IPS DF 19.7 (cell line): ENCODE results near the gene PYCR2.

ENCODE experiments used
- DNase-seq: peaks from one replicate; pipeline ENCODE4 v3.0.0-alpha.2; 2013; ENCODE audit warnings: low read depth, low spot score

PYCR2 gene

DNA sequence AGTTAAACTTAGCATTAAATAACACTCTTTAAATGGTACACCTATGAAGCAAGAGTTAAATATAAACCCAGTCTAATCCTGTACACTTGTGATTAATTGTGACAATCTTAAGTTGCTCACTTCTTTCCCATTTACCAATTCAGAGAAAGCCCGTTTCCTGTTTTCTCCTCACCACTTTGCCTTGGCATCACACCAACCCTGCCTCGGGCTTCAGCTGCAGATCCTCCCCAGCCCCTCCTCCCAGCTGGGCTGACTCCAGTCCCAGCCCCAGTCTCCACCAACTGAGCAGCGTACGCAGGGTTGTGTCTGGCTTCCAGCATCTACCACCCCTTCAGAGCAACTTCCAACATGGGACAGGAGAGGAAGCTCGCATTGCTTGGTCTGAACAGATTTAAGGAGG, 4.1 kb downstream of the PYCR2 start:
- DNase-seq, result no peak

DNA sequence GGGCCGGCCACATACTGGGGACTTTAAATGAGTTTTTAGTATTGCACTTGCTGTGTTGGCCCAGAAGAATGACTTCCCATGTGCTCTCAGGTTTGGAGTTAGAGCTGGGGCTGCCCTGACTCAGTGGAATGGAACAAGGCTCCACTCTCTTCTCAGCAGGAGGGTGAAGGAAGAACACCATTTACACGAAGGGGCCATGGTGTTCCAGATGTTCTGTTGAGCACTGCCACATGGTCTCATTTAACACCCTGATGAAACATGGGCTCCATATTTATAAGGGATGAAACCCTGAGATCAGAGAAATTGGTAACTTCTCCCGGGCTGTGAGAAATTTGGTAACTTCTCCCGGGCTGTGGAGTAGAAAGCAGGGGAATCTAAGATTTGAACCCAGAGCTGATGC, 5.8 kb downstream of the PYCR2 start:
- no peak for DNase-seq

DNA sequence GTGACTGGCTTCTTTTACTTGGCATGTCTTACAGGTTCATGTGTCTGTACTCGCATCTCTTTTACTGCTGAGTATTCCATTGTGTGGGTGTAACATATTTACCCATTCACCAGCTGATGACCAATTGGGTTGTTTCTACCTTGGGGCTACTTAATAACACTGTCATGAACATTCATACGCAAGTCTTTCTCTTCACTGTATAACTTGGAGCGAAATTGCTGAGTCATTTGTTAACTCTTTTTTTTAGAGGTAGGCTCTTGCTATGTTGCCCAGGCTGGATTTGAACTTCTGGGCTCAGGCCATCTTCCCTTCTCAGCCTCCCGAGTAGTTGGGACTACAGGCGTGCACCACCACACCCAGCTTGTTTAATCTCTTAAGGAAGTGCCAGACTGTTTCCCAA, 6.5 kb downstream of the PYCR2 start:
- no peak for DNase-seq

DNA sequence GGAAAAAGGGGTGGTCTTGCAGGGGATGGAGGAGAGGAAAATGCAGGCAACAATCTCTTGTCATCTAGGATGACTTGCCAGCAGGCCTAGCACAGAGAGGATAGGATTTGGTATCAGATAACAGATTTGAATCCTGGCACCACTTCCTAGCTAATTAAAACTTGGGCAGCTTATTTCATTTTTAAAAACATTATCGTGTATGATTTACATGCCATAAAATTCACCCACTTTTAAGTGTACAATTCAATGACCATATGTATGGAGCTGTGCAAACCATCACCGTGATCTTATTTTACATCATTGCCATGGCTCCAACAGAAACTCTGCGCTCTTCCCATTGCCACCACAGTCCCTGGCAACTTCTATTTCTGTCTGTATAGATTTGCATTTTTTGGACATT, 6.9 kb downstream of the PYCR2 start:
- no peak for DNase-seq

DNA sequence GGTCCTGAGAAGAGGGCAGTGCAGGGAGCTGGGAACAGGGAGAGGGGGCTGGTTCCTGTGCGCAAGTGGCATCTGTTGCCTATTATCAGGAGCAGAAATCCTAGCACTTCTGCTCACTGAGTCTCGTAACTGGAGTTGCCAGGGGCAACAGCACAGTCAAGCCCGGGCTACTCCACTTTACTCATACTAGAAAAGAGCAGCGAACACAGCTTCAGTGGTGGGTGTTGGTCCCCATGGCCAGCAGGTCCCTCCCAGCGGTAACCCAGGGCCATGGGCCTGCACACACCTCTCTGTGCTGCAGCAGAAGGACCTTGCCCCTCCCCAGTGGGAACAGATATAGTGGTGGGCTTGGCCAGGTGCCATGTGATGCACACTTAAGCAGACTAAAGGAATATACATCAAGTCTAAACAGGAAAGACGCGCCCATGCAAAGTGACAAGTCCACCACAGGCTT, 8.5 kb downstream of the PYCR2 start:
- DNase-seq, result no peak

DNA sequence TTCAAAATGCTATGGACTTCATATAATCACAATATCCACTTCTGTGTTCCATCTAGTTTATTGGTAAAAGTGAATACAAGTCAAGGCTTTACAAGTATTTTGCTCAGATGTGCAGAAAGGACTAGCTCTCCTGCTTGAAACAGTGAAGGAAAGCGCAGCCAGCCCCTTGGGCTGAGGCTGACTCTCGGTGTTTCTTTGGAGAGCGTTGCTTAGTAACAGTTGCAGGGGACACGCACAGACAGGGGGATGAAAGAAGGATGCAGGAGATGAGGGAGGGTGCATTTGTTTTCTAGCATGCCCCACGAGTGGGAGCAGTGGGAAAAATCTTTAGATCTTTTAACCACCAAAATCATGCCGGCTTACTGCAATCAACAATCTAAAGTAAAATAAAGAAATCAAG, 9.1 kb downstream of the PYCR2 start:
- no peak for DNase-seq

DNA sequence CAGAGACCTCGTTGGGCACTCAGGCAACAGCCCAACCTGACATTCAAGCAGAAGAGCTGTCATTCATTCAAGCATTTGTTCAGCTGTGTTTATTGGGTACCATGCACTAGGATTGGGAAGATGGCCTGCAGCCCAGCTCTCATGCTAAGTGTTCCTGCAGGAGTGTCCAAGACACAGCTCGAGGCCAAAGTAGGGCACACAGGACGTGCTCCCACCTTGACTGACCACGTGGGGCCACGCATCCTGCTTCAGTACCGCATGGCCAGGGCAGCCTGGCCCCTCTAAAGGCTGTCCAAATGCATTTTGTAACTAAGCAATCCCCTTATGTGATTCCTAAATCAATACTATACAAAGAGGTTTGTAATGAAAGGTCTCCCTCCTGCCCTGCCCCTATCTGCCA, 9.7 kb downstream of the PYCR2 start:
- no peak for DNase-seq

DNA sequence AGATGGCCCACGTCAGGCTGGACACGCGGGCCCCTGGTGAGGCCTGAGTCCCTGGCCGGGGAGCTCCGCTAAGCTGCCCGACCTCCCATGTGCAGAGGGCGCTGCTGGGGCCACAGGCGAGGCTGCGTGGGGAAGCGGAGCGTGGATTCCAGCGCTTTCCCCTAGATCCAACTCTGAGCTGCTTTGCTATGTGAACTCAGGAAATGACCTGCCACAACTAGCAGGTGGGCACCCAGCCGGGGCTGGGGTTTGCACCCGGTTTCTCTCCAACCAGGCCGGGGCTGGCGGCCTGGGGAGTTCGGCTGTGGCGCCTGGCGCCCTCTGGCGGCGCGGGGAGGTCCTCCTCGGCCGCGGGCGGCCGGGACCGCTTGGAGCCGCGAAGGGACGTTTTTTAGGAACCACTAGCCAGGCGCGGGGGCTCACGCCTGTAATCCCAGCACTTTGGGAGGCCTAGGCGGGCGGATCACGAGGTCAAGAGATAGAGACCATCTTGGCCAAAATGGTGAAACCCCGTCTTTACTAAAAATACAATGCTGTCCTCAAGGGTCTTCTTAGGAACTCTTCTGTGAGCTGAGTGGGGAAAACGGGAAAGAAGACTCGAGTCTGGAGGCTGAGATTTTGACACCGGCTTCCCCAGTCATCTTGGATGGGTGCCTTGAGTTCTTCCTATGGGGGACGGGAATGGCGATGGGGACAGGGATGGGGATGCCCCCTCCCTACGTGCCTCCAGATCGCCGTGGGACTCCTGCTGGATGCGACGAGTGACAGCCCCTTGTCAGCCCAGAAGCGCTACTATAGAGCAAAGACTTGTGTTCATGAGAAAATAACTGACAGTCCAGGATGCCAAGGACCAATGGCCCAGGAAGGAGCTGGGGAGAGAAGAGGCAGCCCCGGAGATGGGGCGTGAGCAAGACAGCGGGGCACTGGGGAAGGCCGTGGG, 12.6 kb downstream of the PYCR2 start:
- no peak for DNase-seq

DNA sequence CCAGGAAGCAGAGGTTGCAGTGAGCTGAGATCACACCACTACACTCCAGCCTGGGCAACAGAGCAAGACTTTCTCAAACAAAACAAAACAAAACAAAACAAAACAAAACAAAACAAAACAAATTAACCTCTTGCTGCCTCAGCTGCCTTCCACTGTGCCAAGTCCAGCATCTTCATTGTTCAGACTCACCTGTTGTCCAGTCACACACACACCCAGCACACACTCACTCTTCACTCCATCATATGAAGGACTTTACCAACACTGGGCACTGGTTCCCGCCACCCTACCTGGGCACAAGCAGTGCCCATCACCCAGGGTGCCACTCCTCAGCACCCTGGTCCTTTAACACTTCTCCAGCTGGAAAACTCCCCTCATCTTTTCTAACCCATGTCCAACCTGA, 14.6 kb downstream of the PYCR2 start:
- no peak for DNase-seq

DNA sequence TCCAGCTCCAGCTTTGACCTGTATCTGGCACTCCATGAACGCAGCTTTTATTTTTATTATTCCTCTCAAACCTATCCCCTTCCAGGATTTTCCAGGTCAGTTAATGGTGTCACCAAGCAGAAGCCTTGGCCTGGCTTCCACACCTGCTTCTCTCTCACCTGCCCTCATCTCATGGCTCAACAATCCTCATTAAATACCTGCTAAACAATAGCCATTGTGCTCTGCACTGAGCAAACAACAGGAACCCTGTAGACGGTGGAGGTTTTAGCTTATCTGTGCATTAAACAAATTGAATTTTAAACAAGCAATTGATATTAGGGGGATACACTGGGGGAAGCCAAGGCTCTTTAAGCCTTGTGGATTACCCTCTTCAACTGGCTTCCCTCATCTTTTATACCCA, 15.3 kb downstream of the PYCR2 start:
- DNase-seq, result no peak

DNA sequence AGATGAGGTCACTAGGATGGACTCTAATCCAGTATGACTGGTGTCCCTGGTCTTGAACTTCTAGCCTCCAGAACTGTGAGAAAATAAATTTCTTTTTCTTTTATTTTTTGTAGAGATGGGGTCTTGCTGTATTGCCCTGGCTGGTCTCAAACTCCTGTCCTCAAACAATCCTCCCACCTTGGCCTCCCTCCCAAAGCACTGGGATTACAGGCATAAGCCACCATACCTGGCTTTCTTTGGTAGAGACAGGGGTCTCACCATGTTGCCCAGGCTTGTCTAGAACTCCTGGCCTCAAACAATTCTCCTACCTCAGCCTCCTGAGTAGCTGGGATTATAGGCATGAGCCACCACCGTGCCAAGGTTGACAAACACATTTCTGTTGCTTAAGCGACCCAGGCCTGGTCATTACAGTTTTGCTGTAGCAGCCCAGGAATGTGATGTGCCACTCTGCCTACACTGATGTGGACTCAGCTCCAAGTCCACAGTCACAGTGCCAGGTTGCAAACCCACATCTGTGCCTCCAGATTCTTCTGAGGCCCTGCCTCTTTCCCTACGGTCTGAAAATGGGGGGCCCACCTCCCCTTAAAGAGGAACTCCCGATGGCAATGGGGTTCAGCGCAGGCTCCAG, 15.9 kb downstream of the PYCR2 start:
- DNase-seq, result no peak

DNA sequence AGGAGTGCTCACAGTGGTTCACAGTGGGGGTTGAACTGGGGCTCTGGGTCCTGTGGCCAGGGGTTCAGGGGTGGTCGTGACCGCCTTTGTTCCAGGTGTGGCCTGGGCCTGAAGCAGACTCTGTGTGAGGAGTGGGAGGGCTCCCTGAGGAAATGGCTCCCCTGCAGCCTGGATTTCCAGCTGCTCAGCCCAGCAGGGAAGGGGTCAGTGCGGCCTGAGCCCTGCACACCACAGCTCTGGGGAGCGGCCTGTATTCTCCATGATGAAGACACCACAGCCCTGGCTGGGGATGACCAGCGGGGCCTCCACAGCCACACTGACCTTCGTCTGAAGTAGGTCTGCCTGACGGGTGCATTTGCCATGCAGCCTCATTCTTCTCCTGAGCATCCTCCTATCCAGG, 16.7 kb downstream of the PYCR2 start:
- no peak for DNase-seq

DNA sequence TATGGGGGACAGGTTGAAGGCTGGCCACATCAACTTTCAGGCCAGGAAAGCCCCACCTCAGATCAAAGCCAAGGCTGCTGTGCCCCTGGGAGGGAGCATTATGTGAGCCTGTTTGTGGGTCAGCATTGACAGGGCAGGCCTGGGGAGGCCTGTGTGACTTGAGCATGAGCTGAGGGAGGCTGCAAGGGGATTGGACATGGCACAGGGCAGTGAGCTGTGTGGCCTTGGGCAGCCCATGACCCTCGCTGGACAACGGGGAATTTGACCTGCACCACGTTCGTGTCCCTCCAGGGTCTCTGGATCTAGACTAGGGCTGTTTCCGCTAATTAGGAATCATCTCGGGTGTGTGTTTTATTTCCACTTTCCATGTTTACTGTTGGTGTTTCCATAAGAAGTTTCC, 17.6 kb downstream of the PYCR2 start:
- DNase-seq, result no peak

DNA sequence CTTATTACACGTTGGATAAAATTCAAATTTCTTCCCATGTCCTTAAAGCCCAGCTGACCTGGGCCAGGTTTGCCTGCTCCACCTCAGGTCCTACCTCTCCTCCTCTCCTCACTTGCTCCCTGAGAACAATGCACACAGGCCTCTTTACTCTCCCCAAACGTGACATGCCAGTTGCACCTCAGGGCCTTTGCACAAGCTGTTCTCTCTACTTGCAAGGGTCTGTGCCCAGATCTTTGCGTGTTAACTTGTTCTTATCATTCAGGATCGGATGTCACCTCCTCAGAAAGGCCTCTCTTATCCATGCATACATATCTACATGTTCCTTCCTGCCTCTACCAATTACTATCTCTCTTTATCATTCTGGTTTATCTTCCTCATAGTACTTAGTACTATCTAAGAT, 20.4 kb downstream of the PYCR2 start:
- no peak for DNase-seq

DNA sequence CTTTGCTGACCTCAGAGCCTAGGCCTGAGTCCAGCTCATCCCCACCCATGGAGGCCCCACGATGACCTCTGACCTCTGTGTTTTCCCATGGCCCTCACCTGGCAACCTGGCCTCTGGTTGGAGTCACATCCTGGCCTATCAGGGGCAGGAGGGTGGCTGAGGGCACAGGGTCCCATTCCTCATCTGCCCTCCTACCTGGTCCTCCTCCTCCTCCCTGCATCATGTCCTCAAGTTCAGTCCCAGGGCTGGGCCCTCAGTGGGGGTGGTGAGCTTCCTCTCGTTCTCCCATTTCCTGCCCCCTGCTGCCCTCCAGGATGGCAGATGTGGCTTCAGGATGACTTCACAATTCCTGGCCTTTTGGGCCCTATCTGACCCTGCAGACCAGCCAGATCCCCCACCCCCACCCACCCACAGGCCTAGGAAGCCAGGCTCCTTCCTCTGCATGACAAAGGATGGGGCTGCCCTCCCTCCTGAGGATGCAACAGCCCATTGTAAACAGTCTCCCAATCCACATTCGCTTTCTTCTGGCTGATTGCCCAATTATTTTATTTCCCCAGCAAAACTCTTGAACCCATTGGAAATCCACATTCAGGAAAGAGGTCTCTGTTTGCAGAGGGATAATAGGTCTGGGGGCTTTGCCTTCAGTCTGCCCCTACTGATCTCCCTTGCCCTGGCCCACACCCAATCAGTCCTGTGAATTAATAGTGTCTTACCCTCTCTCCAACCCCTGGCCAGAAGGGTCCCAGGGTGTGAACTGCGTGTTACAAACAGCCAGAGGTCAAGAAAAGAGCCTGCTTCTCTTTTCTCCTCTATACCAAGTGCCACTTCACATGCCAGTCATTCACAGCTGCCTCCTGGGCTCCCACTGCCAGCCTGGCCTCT, 24.8 kb downstream of the PYCR2 start:
- DNase-seq, result peak; percentile 97

DNA sequence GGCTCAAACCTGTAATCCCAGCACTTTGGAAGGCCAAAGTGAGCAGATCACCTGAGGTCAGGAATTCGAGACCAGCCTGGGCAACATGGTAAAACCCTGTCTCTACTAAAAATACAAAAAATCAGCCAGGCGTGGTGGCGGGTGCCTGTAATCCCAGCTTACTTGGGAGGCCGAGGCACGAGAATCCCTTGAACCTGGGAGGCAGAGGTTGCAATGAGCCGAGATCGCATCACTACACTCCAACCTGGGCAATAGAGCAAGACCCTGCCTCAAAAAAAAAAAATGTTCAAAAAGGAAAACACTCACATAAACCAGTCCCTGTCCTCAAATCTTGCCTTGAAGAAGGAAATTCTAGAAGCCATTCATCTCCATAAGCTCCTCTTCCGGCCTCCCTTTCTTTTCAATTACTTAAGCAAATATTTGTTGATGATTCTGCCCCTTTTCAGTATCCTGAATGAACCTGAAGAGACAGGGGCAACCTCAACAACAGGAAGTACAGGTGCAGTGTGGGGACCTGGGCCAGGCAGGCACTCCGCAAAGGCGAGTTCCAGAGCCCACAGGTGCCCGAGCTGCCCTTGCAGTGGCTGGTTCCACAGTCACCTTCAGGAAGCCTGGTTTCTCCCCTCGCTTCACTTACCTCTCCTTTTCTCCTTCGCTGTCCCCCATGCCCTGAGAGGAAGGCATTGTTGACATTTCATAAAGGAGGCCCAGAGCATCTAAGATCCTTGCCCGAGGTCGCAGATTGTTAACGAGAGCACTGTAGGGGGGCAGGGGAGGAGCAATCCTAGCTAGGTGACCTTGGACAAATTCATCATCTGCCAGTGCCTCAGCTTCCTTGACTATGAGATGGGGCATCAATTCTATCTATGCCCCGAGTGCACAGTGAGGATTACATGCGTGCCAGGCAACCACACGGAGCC, 26.2 kb downstream of the PYCR2 start:
- DNase-seq, result no peak

DNA sequence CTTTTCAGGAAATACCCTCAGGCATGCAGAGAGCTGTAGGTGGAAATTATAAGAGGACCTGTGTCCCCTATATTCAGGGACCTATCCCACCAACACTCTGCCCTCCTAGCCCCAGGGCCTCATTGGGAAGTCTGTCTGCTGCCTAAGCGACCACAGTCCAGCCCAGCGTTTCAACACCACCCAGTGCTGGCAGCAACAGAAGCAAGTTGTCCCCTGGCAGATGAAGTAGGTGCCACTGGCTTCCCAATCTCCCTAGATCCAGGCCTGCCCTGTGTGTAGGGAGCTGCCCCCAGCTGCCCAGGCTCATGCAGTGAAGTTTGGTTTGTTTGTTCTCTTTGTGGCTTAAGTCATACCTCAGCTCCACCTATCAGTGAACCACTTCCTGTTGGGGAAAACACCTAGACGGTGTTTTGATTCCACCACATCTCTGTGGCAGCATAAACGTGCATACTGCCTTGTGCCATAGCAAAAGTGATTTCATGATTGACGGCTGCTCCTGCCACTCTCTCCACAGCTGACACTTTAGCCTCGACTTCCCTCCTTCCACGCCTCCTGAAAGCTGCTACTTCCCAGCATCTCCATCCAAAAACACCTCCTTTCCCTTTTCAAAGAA, 27.0 kb downstream of the PYCR2 start:
- no peak for DNase-seq

DNA sequence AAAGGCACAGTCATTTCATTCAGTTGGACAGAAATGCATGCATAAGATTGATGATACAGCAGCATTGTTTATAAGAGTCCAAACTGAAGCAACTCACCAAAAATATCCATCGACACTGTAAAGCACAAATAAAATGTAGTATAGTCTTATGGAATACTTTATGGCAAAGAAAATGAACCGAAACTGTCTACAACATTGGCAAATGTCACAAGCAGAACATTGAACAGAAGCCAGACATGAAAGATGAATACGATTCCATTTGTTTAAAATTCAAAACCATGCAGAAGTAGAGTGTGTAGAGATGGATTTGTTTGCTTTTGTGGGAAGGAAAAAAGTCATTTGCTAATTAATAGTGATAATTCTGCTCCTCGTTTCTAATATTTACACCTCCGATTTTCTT, 27.6 kb downstream of the PYCR2 start:
- DNase-seq, result no peak

DNA sequence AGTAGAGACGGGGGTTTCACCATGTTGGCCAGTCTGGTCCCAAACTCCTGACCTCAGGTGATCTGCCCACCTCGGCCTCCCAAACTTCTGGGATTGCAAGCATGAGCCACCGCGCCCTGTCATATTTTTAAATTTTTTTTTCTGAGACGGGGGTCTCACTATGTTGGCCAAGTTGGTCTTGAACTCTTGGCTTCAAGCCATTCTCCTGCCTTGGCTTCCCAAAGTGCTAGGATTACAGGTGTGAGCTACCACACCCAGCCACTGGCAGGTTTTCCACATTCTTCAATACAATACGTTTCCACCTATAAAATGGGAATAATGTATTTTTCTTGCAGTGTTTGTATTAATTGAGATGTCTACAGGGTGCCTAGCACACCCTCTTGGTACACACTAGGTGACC, 31.7 kb downstream of the PYCR2 start:
- no peak for DNase-seq

DNA sequence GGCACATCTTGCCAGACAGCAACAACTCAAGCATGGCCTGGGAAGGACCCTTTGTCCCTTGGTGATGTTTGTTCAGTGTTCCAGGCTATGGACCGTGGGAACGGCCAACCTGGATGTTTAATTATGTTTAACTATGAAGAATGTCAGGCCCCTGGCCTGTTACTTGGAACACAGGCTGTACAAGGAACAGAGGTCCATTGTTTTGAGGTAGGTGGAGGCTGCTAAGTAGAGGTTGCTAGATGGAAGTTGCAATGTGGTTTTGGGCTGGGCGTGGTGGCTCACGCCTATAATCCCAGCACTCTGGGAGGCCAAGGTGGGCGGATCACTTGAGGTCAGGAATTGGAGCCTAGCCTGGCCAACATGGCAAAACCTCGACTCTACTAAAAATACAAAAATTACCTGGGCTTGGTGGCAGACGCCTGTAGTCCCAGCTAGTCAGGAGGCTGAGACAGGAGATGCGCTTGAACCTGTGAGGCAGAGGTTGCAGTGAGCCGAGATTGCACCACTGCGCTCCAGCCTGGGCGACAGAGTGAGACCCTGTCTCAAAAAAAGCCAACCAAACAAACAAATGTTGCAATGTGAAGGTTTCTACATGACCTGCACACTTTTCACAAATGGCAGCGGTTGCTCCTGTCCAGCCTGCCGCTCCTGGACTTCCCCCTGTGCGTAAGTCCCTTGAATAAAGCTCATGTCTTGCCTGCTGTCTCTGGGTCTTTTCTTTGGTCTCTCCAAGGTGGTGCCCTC, 32.6 kb downstream of the PYCR2 start:
- DNase-seq, result no peak
